Measurements from ENCODE around the gene SLAMF1.

DNA sequence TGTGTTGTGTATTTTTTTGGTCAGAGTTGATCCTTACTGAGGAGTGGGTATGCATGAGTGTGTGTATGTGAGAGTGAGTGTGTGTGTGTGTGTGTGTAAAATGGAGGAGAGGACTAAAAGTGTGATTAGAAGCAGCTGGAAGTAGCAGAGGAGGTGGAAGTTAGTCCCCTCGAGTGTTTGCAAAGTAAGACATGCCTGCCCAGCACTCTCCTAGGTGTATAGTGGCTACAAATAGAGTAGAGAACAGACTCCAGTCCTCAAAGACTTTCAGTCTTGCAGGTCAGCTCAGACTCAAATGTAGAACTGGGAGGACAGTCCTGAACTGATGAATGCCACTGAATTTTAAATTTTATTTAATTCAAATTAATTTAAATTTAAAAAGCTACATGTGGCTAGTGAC is 28.5 kb downstream of the SLAMF1 start:
- TF ChIP-seq, protein P1, sequence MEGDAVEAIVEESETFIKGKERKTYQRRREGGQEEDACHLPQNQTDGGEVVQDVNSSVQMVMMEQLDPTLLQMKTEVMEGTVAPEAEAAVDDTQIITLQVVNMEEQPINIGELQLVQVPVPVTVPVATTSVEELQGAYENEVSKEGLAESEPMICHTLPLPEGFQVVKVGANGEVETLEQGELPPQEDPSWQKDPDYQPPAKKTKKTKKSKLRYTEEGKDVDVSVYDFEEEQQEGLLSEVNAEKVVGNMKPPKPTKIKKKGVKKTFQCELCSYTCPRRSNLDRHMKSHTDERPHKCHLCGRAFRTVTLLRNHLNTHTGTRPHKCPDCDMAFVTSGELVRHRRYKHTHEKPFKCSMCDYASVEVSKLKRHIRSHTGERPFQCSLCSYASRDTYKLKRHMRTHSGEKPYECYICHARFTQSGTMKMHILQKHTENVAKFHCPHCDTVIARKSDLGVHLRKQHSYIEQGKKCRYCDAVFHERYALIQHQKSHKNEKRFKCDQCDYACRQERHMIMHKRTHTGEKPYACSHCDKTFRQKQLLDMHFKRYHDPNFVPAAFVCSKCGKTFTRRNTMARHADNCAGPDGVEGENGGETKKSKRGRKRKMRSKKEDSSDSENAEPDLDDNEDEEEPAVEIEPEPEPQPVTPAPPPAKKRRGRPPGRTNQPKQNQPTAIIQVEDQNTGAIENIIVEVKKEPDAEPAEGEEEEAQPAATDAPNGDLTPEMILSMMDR (IDR thresholded peaks at IDR 0.05), result no peak
- TF ChIP-seq POLR2A (IDR thresholded peaks at IDR 0.05), result no peak
